ENCODE data around the gene KIF17. TPM values are rescaled to one million over a fixed set of nuclear protein-coding genes. Genes with fewer than 3 reads are reported as not detected.
A peak's percentile ranks its signal among the peaks of the same experiment; 100 is the strongest.

The KIF17 gene
- total RNA-seq, 1 experiment from 2014 or later, result 5.1 TPM

GRCh38 chr1:20634594-20635084 lies 83.2 kb downstream of the KIF17 start:
- no peak overlapping the region; a peak in 1 of 7 replicates for H3K27ac Mint-ChIP-seq

More at GRCh38 chr1:20634594-20635084, 83.2 kb downstream of the KIF17 start:
- Histone ChIP-seq H2BK120ac (ENCODE audit: low read depth, low read length, poor library complexity, severe bottlenecking) (no peak overlapping the region), H2AK5ac (ENCODE audit: insufficient read length, low read length) (no peak overlapping the region), H4K20me1 (ENCODE audit: control insufficient read depth, insufficient read depth, insufficient read length) (no peaks in the 10 kb centered on the region), H3K18ac (ENCODE audit: insufficient read length, low read depth, low read length) (no peak overlapping the region), H3K4me2 (ENCODE audit: insufficient read depth, insufficient read length, low read length) (peak overlapping the region; percentile 95), H3K9ac (ENCODE audit: extremely low read depth, insufficient read length, low read length) (no peak overlapping the region), H3K23me2 (ENCODE audit: insufficient read length, low read depth, low read length, poor library complexity, severe bottlenecking) (peaks cover 9% of the 10 kb centered on the region), H4K91ac (ENCODE audit: insufficient read length, low read depth, low read length) (no peak overlapping the region), H2AFZ (ENCODE audit: low read length) (no peak overlapping the region), H3K9me3 (ENCODE audit: control insufficient read depth, low read depth, low read length) (peaks cover 2% of the 10 kb centered on the region), H2BK15ac (ENCODE audit: low read depth, low read length) (no peak overlapping the region), H3K27me3 (ENCODE audit: insufficient read depth, low read length) (no peaks in the 10 kb centered on the region), H3K23ac (ENCODE audit: insufficient read length, low read depth, low read length) (no peak overlapping the region), H3K79me1 (ENCODE audit: insufficient read depth, low read depth, low read length, poor library complexity, severe bottlenecking) (no peaks in the 10 kb centered on the region), H3T11ph (ENCODE audit: low read length) (no peak overlapping the region), H3K56ac (ENCODE audit: insufficient read length, low read depth, low read length) (no peak overlapping the region), H3K4me1 (ENCODE audit: insufficient read depth, low read length) (no peaks in the 10 kb centered on the region), H3K27ac (ENCODE audit: insufficient read length, low read depth, low read length) (no peak overlapping the region), H3K79me2 (ENCODE audit: insufficient read depth, low read length) (no peaks in the 10 kb centered on the region), H3K14ac (ENCODE audit: insufficient read depth, low read length) (no peak overlapping the region), H4K5ac (ENCODE audit: insufficient read length, low read depth, low read length) (no peak overlapping the region), H2BK5ac (ENCODE audit: insufficient read length, low read length) (no peak overlapping the region), H2BK20ac (ENCODE audit: low read depth, low read length, poor library complexity, severe bottlenecking) (no peak overlapping the region), H2BK12ac (ENCODE audit: insufficient read length, low read depth, low read length) (no peak overlapping the region), H3K4ac (ENCODE audit: low read depth, low read length) (no peak overlapping the region), H4K8ac (replicated peaks; ENCODE audit: insufficient read length, low read depth, low read length) (no peak overlapping the region)
- Mint-ChIP-seq H3K9me3 (no peaks in the 10 kb centered on the region; a peak in 1 of 5 replicates), H3K27me3 (ENCODE audit: low read depth) (no peaks in the 10 kb centered on the region; the same call in 1 of the 2 replicates), H3K4me3 (peak overlapping the region; percentile 79 to 92), H3K36me3 (ENCODE audit: insufficient read depth in 1 of 3, low read depth in 3 of 3) (peaks cover 0 to 11% (median 10%) of the 10 kb centered on the region in 3 experiments; a peak in 4 of 7 replicates), H3K4me1 (peaks cover 12 to 16% of the 10 kb centered on the region in 2 experiments)
- DNase-seq, result peak; percentile 78
- WGBS (ENCODE audit: extremely low coverage, insufficient read length, low lambda C conversion rate), result no CpG with 5 or more reads among the region's 4 CpGs
- TF ChIP-seq, protein P1, sequence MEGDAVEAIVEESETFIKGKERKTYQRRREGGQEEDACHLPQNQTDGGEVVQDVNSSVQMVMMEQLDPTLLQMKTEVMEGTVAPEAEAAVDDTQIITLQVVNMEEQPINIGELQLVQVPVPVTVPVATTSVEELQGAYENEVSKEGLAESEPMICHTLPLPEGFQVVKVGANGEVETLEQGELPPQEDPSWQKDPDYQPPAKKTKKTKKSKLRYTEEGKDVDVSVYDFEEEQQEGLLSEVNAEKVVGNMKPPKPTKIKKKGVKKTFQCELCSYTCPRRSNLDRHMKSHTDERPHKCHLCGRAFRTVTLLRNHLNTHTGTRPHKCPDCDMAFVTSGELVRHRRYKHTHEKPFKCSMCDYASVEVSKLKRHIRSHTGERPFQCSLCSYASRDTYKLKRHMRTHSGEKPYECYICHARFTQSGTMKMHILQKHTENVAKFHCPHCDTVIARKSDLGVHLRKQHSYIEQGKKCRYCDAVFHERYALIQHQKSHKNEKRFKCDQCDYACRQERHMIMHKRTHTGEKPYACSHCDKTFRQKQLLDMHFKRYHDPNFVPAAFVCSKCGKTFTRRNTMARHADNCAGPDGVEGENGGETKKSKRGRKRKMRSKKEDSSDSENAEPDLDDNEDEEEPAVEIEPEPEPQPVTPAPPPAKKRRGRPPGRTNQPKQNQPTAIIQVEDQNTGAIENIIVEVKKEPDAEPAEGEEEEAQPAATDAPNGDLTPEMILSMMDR (conservative IDR thresholded peaks at IDR 0.05), result no peak

Data from H9 (cell line).